A549 (cell line): Measurements from ENCODE around the gene FOXI2.

Source experiments
- CEBPB ChIP-seq, 2 experiments: fragments of >200 bp in 1 of 2; sonication (Bioruptor Twin) in 1 of 2; formaldehyde crosslinking in 1 of 2; IDR thresholded peaks; 2 replicates each; pipeline ENCODE4 v1.6.1; 2012 to 2016
- EP300 ChIP-seq, 2 experiments: fragments of >200 bp; sonication (Bioruptor Twin); formaldehyde crosslinking; IDR thresholded peaks; 2 replicates in 1 of 2; 3 replicates in 1 of 2; pipeline ENCODE4 v1.6.1; 2016 to 2017
- TF ChIP-seq, protein P1 (sequence below): fragments of >200 bp; sonication (Bioruptor Twin); formaldehyde crosslinking; IDR thresholded peaks from 3 replicates; pipeline ENCODE4 v1.5.1; 2016

DNA sequence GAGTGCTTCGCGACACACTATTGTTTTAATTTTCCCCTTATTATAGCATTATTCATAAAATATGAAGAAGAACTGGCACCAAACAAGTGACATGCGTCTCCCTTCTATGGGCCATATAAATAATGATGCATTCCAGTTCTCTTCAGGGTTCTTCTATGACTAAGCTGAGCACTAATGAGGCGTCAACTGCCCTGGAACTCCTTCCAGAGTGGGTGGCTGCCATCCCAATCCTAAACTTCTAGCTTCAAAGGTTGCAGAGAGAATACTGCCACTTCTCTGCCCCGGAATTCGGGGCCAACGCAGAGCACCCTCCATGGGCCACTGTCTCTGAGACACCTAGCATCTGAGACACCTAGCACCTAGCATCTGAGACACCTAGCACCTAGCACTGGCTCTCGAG is 37.7 kb upstream of the FOXI2 start:
- no peak for TF ChIP-seq EP300 (IDR thresholded peaks at IDR 0.05)
- TF ChIP-seq CEBPB (IDR thresholded peaks at IDR 0.05), result no peak
- TF ChIP-seq, protein P1, sequence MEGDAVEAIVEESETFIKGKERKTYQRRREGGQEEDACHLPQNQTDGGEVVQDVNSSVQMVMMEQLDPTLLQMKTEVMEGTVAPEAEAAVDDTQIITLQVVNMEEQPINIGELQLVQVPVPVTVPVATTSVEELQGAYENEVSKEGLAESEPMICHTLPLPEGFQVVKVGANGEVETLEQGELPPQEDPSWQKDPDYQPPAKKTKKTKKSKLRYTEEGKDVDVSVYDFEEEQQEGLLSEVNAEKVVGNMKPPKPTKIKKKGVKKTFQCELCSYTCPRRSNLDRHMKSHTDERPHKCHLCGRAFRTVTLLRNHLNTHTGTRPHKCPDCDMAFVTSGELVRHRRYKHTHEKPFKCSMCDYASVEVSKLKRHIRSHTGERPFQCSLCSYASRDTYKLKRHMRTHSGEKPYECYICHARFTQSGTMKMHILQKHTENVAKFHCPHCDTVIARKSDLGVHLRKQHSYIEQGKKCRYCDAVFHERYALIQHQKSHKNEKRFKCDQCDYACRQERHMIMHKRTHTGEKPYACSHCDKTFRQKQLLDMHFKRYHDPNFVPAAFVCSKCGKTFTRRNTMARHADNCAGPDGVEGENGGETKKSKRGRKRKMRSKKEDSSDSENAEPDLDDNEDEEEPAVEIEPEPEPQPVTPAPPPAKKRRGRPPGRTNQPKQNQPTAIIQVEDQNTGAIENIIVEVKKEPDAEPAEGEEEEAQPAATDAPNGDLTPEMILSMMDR, result no peak
